GM18517 (cell line): ENCODE data around the gene ZNF211.

Experiments used
- ATAC-seq: cut with Tn5 transposase; IDR thresholded peaks from one replicate; pipeline ENCODE4 v1.9.1; 2021; ENCODE audit warnings: mild to moderate bottlenecking, moderate library complexity; ENCODE audit not compliant: unreplicated experiment

ZNF211 gene

GRCh38 chr19:57632987-57633831 is at the start of gene ZNF211:
ZNF211 (plus strand) TSS chr19:57633168; CDS start chr19:57633347, 179 bp downstream.
- ATAC-seq = peak; percentile 93

GRCh38 chr19:57583521-57584416 is 49.2 kb upstream of the ZNF211 start, which contains the start of gene ZIK1:
ZIK1 (plus strand) TSS chr19:57584145; CDS start chr19:57584357, 212 bp downstream.
- ATAC-seq = peak; percentile 58

GRCh38 chr19:57587529-57587928 is 45.4 kb upstream of the ZNF211 start:
- no peak for ATAC-seq

GRCh38 chr19:57599377-57599760 is 33.6 kb upstream of the ZNF211 start:
- peak; percentile 34 for ATAC-seq

- ATAC-seq = peak; percentile 85
These were observed 33.1 kb upstream of the ZNF211 start, which contains the start of gene ZNF530 for GRCh38 chr19:57599761-57600383. ZNF530 (plus strand) TSS chr19:57599885; CDS start chr19:57604346, 4,461 bp downstream.

- no peak for ATAC-seq
These were observed 26.0 kb upstream of the ZNF211 start for GRCh38 chr19:57606931-57607330.

GRCh38 chr19:57611113-57611512 is 21.9 kb upstream of the ZNF211 start:
- no peak for ATAC-seq

- peak; percentile 88 for ATAC-seq
These were observed 18.8 kb upstream of the ZNF211 start, which contains the start of gene ZNF134 for GRCh38 chr19:57613941-57614743. ZNF134 (plus strand) TSS chr19:57614242; CDS start chr19:57619469, 5,227 bp downstream.

GRCh38 chr19:57615346-57615745 is 17.6 kb upstream of the ZNF211 start:
- no peak for ATAC-seq

GRCh38 chr19:57620673-57621348 is 12.2 kb upstream of the ZNF211 start:
- no peak for ATAC-seq

- ATAC-seq = no peak
These were observed 9.9 kb upstream of the ZNF211 start for GRCh38 chr19:57623091-57623490.

GRCh38 chr19:57633832-57634131 is 814 bp downstream of the ZNF211 start:
- no peak for ATAC-seq

GRCh38 chr19:57637379-57637778 is 4.4 kb downstream of the ZNF211 start:
- no peak for ATAC-seq

- no peak for ATAC-seq
These were observed 8.8 kb downstream of the ZNF211 start for GRCh38 chr19:57641715-57642234.

- ATAC-seq = no peak
These were observed 9.6 kb downstream of the ZNF211 start for GRCh38 chr19:57642396-57643046.

GRCh38 chr19:57643734-57644133 is 10.8 kb downstream of the ZNF211 start:
- ATAC-seq = no peak

GRCh38 chr19:57648331-57649003 is 15.5 kb downstream of the ZNF211 start:
- ATAC-seq = no peak

- no peak for ATAC-seq
These were observed 18.7 kb downstream of the ZNF211 start for GRCh38 chr19:57651654-57651996.
